ENCODE measurements around the gene TMEM53.

- no peak for TF ChIP-seq CTCF (IDR thresholded peaks at IDR 0.05)
- no peak for TF ChIP-seq EP300 (IDR thresholded peaks at IDR 0.05)
- no peak for TF ChIP-seq POLR2A (IDR thresholded peaks at IDR 0.05)
Observed at GRCh38 chr1:44717156-44717555, 42.9 kb upstream of the TMEM53 start.

Data from ovary (tissue), 3 donors.